HepG2 (cell line): ENCODE data around the gene SDR39U1. TPM values are rescaled to one million over a fixed set of nuclear protein-coding genes. Genes with fewer than 3 reads are reported as not detected.

ENCODE experiments used
- CCDC6 ChIP-seq: sonication (generic); formaldehyde crosslinking; IDR thresholded peaks from 2 replicates; pipeline ENCODE4 v1.8.1; 2022; ENCODE audit warnings: mild to moderate bottlenecking, missing genetic modification reagents, moderate library complexity
- EZH2 ChIP-seq: conservative IDR thresholded peaks from 2 replicates; pipeline ENCODE4 v1.6.1; 2012; ENCODE audit warnings: mild to moderate bottlenecking, low read depth, low read length, moderate library complexity
- FLYWCH1 ChIP-seq: sonication (generic); formaldehyde crosslinking; IDR thresholded peaks from 2 replicates; pipeline ENCODE4 v1.8.1; 2023; ENCODE audit warnings: mild to moderate bottlenecking, missing genetic modification reagents
- FOXK2 ChIP-seq: fragments of 450-650 bp; IDR thresholded peaks from 2 replicates; pipeline ENCODE4 v1.6.1; 2016
- PREB ChIP-seq: sonication (generic); formaldehyde crosslinking; IDR thresholded peaks from 2 replicates; pipeline ENCODE4 v1.4.0; 2020; ENCODE audit warnings: missing genetic modification reagents
- RBM39 ChIP-seq: fragments of 200-400 bp; formaldehyde crosslinking; IDR thresholded peaks from one replicate; pipeline ENCODE4 v1.6.1; 2018; ENCODE audit warnings: antibody characterized with exemption, mild to moderate bottlenecking, low read depth, low read length; ENCODE audit not compliant: poor library complexity, severe bottlenecking
- TAF1 ChIP-seq: sonication (generic); formaldehyde crosslinking; IDR thresholded peaks from 2 replicates; pipeline ENCODE4 v1.4.0; 2020; ENCODE audit warnings: missing genetic modification reagents
- TIGD3 ChIP-seq: sonication (generic); formaldehyde crosslinking; IDR thresholded peaks from 2 replicates; pipeline ENCODE4 v1.5.1; 2020; ENCODE audit warnings: mild to moderate bottlenecking, missing genetic modification reagents, borderline replicate concordance
- ZIK1 ChIP-seq: sonication (generic); formaldehyde crosslinking; IDR thresholded peaks from 2 replicates; pipeline ENCODE4 v1.5.0; 2020; ENCODE audit warnings: mild to moderate bottlenecking, low read depth, missing genetic modification reagents, borderline replicate concordance
- ZMYM2 ChIP-seq: sonication (generic); formaldehyde crosslinking; IDR thresholded peaks from 2 replicates; pipeline ENCODE4 v1.8.0; 2022; ENCODE audit warnings: mild to moderate bottlenecking, missing genetic modification reagents
- ZMYM3 ChIP-seq: sonication (generic); formaldehyde crosslinking; IDR thresholded peaks from 2 replicates; pipeline ENCODE4 v1.5.1; 2020; ENCODE audit warnings: mild to moderate bottlenecking, missing genetic modification reagents
- ZNF256 ChIP-seq: sonication (generic); formaldehyde crosslinking; conservative IDR thresholded peaks from 2 replicates; pipeline ENCODE4 v1.4.0; 2020; ENCODE audit warnings: missing genetic modification reagents
- ZNF317 ChIP-seq: sonication (generic); formaldehyde crosslinking; IDR thresholded peaks from 2 replicates; pipeline ENCODE4 v1.5.0; 2020; ENCODE audit warnings: mild to moderate bottlenecking, missing genetic modification reagents
- ZNF431 ChIP-seq: sonication (generic); formaldehyde crosslinking; IDR thresholded peaks from 2 replicates; pipeline ENCODE4 v1.9.0; 2022; ENCODE audit warnings: missing genetic modification reagents, low read depth, mild to moderate bottlenecking, borderline replicate concordance
- ZNF572 ChIP-seq: sonication (generic); formaldehyde crosslinking; IDR thresholded peaks from 2 replicates; pipeline ENCODE4 v1.5.1; 2020; ENCODE audit warnings: mild to moderate bottlenecking, missing genetic modification reagents
- ZNF713 ChIP-seq: sonication (generic); formaldehyde crosslinking; IDR thresholded peaks from 2 replicates; pipeline ENCODE4 v1.4.0; 2020; ENCODE audit warnings: mild to moderate bottlenecking, missing genetic modification reagents
- ZNF788 ChIP-seq: sonication (generic); formaldehyde crosslinking; IDR thresholded peaks from 2 replicates; pipeline ENCODE4 v1.5.0; 2020; ENCODE audit warnings: mild to moderate bottlenecking, missing genetic modification reagents, borderline replicate concordance
- polyA plus RNA-seq, 8 experiments: library from polyadenylated mRNA; depleted of rRNA in 3 of 8; stranded (reverse) in 7 of 8; unstranded in 1 of 8; fragments of >200 nt; fragmentation: Illumina TruSeq in 4 of 8; extraction: Trizol in 4 of 8; gene quantifications; 2 replicates each; pipeline versions ENCODE4 v1.2.1 to v1.2.3, GENCODE V29; 2011 to 2016; ENCODE audit warnings: low read depth in 4 of 8, missing spikeins in 1 of 8, mixed read lengths in 1 of 8; ENCODE audit not compliant: insufficient read depth in 1 of 8
- total RNA-seq, 5 experiments: library from RNA; depleted of rRNA; stranded (reverse); fragments of >200 nt; fragmentation: Illumina TruSeq; extraction: Trizol; gene quantifications; 2 replicates each; pipeline ENCODE4 v1.2.3, GENCODE V29; 2016; ENCODE audit warnings: low read depth in 1 of 5
- TF ChIP-seq, protein P1 (sequence below): sonication (generic); formaldehyde crosslinking; IDR thresholded peaks from 2 replicates; pipeline ENCODE4 v1.5.1; 2020; ENCODE audit warnings: missing genetic modification reagents, mild to moderate bottlenecking, borderline replicate concordance
- TF ChIP-seq, protein P2 (sequence below): sonication (generic); formaldehyde crosslinking; IDR thresholded peaks from 2 replicates; pipeline ENCODE4 v1.4.0; 2020; ENCODE audit warnings: missing genetic modification reagents, borderline replicate concordance
- TF ChIP-seq, protein P3 (sequence below), 2 experiments: sonication (generic) in 1 of 2; formaldehyde crosslinking in 1 of 2; IDR thresholded peaks; 2 replicates each; pipeline versions ENCODE4 v1.4.0 to v1.6.1; 2018 to 2020; ENCODE audit warnings: missing genetic modification reagents in 2 of 2, borderline replicate concordance in 1 of 2, low read depth in 1 of 2, mild to moderate bottlenecking in 1 of 2, missing biosample characterization in 1 of 2

The SDR39U1 gene
- total and polyA plus RNA-seq, 2 of the 13 experiments (the other 11 are each of a cell fraction or from before 2014, with no cell fraction given), result 34.4 to 129 TPM

- TF ChIP-seq PREB (CRISPR knock-in tag) (no peak), ZNF256 (CRISPR knock-in tag) (peak; percentile 64; the same call in 1 of the 2 replicates), ZMYM2 (CRISPR knock-in tag) (peak; percentile 9; the same call in 1 of the 2 replicates), EZH2 (no peak), TIGD3 (CRISPR knock-in tag) (peak; percentile 96), ZNF317 (peak; percentile 67; the same call in 1 of the 2 replicates), ZNF431 (CRISPR knock-in tag) (peak; percentile 89), ZNF572 (CRISPR knock-in tag) (peak; percentile 97), RBM39 (no peak), CCDC6 (CRISPR knock-in tag) (peak; percentile 91), ZMYM3 (CRISPR knock-in tag) (peak; percentile 96), FOXK2 (no peak), ZNF713 (CRISPR knock-in tag) (peak; percentile 99), FLYWCH1 (no peak), ZIK1 (CRISPR knock-in tag) (peak; percentile 60; the same call in 1 of the 2 replicates), TAF1 (peak; percentile 76), ZNF788 (CRISPR knock-in tag) (peak; percentile 97)
- TF ChIP-seq, protein P1, sequence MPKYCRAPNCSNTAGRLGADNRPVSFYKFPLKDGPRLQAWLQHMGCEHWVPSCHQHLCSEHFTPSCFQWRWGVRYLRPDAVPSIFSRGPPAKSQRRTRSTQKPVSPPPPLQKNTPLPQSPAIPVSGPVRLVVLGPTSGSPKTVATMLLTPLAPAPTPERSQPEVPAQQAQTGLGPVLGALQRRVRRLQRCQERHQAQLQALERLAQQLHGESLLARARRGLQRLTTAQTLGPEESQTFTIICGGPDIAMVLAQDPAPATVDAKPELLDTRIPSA (CRISPR knock-in tag), result 0 out of 2 replicates have a peak, but pooled peaks have one; percentile 19
- TF ChIP-seq, protein P2, sequence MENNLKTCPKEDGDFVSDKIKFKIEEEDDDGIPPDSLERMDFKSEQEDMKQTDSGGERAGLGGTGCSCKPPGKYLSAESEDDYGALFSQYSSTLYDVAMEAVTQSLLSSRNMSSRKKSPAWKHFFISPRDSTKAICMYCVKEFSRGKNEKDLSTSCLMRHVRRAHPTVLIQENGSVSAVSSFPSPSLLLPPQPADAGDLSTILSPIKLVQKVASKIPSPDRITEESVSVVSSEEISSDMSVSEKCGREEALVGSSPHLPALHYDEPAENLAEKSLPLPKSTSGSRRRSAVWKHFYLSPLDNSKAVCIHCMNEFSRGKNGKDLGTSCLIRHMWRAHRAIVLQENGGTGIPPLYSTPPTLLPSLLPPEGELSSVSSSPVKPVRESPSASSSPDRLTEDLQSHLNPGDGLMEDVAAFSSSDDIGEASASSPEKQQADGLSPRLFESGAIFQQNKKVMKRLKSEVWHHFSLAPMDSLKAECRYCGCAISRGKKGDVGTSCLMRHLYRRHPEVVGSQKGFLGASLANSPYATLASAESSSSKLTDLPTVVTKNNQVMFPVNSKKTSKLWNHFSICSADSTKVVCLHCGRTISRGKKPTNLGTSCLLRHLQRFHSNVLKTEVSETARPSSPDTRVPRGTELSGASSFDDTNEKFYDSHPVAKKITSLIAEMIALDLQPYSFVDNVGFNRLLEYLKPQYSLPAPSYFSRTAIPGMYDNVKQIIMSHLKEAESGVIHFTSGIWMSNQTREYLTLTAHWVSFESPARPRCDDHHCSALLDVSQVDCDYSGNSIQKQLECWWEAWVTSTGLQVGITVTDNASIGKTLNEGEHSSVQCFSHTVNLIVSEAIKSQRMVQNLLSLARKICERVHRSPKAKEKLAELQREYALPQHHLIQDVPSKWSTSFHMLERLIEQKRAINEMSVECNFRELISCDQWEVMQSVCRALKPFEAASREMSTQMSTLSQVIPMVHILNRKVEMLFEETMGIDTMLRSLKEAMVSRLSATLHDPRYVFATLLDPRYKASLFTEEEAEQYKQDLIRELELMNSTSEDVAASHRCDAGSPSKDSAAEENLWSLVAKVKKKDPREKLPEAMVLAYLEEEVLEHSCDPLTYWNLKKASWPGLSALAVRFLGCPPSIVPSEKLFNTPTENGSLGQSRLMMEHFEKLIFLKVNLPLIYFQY (CRISPR knock-in tag), result peak; percentile 96
- TF ChIP-seq, protein P3, sequence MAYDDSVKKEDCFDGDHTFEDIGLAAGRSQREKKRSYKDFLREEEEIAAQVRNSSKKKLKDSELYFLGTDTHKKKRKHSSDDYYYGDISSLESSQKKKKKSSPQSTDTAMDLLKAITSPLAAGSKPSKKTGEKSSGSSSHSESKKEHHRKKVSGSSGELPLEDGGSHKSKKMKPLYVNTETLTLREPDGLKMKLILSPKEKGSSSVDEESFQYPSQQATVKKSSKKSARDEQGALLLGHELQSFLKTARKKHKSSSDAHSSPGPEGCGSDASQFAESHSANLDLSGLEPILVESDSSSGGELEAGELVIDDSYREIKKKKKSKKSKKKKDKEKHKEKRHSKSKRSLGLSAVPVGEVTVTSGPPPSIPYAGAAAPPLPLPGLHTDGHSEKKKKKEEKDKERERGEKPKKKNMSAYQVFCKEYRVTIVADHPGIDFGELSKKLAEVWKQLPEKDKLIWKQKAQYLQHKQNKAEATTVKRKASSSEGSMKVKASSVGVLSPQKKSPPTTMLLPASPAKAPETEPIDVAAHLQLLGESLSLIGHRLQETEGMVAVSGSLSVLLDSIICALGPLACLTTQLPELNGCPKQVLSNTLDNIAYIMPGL (CRISPR knock-in tag; IDR thresholded peaks at IDR 0.05; ENCODE audit: borderline replicate concordance in 1 of 2, low read depth in 1 of 2), result peak; percentile 94 to 98
Observed at GRCh38 chr14:24481622-24482324, 39.2 kb upstream of the SDR39U1 start (continued).
